Measurements from ENCODE around the gene RPL13A.

- TF ChIP-seq POLR2A (IDR thresholded peaks at IDR 0.05) (no peak), CTCF (IDR thresholded peaks at IDR 0.05) (peak; percentile 45 to 86 (median 75))
Measured at GRCh38 chr19:49502866-49503581, 15.6 kb downstream of the RPL13A start.
